Hepatocyte (in vitro differentiated cells): ENCODE measurements around the gene CPM. TPM values are rescaled to one million over a fixed set of nuclear protein-coding genes. Genes with fewer than 3 reads are reported as not detected.
A peak's percentile ranks its signal among the peaks of the same experiment; 100 is the strongest.

Experiments
- DNase-seq: peaks from one replicate; pipeline ENCODE4 v3.0.0-alpha.2; 2016; ENCODE audit warnings: low spot score
- H2AFZ ChIP-seq: fragments of 200-600 bp; sonication (generic); 2 replicates; pipeline ENCODE4 v1.6.0; 2016; ENCODE audit warnings: antibody characterized with exemption, mild to moderate bottlenecking
- H3K27ac ChIP-seq: fragments of 200-600 bp; sonication (generic); 2 replicates; pipeline ENCODE4 v1.5.1; 2016; ENCODE audit warnings: mild to moderate bottlenecking
- H3K27me3 ChIP-seq: fragments of 200-600 bp; sonication (generic); 2 replicates; pipeline ENCODE4 v1.6.1; 2016
- H3K36me3 ChIP-seq: fragments of 200-600 bp; sonication (generic); replicated peaks from 2 replicates; pipeline ENCODE4 v1.5.1; 2016; ENCODE audit warnings: low read depth; ENCODE audit not compliant: insufficient read depth
- H3K4me1 ChIP-seq: fragments of 200-600 bp; sonication (generic); 2 replicates; pipeline ENCODE4 v1.5.1; 2016; ENCODE audit warnings: mild to moderate bottlenecking, moderate library complexity; ENCODE audit not compliant: insufficient read depth
- H3K4me2 ChIP-seq: fragments of 200-600 bp; sonication (generic); 2 replicates; pipeline ENCODE4 v1.6.0; 2016
- H3K4me3 ChIP-seq: fragments of 200-600 bp; sonication (generic); 2 replicates; pipeline ENCODE4 v1.5.1; 2016; ENCODE audit warnings: mild to moderate bottlenecking
- H3K79me2 ChIP-seq: fragments of 200-600 bp; sonication (generic); 2 replicates; pipeline ENCODE4 v1.6.0; 2017; ENCODE audit warnings: mild to moderate bottlenecking
- H3K9me2 ChIP-seq: fragments of 200-600 bp; sonication (generic); replicated peaks from 2 replicates; pipeline ENCODE4 v1.6.0; 2017; ENCODE audit warnings: mild to moderate bottlenecking; ENCODE audit not compliant: insufficient read depth
- H3K9me3 ChIP-seq: fragments of 200-600 bp; sonication (generic); 2 replicates; pipeline ENCODE4 v1.5.1; 2016; ENCODE audit warnings: low read depth, mild to moderate bottlenecking
- H4K20me1 ChIP-seq: fragments of 200-600 bp; sonication (generic); 2 replicates; pipeline ENCODE4 v1.6.0; 2016; ENCODE audit warnings: mild to moderate bottlenecking; ENCODE audit not compliant: insufficient read depth, poor library complexity, severe bottlenecking
- CTCF ChIP-seq: fragments of 200-600 bp; sonication (generic); IDR thresholded peaks from 2 replicates; pipeline ENCODE4 v1.5.1; 2016; ENCODE audit warnings: antibody characterized with exemption, mild to moderate bottlenecking; ENCODE audit not compliant: poor library complexity
- EZH2 ChIP-seq: fragments of 200-600 bp; sonication (generic); IDR thresholded peaks from 2 replicates; pipeline ENCODE4 v1.6.1; 2016; ENCODE audit warnings: antibody characterized with exemption, mild to moderate bottlenecking, borderline replicate concordance
- EZH2phosphoT487 ChIP-seq: fragments of 200-600 bp; sonication (generic); IDR thresholded peaks from one replicate; pipeline ENCODE4 v1.6.1; 2018; ENCODE audit warnings: antibody characterized with exemption, mild to moderate bottlenecking, low read depth, moderate library complexity; ENCODE audit not compliant: unreplicated experiment, severe bottlenecking
- WGBS: methylation state at CpG from one replicate; pipeline ENCODE4 v1.1.6; 2016; ENCODE audit warnings: low lambda C conversion rate; ENCODE audit errors: missing lambda C conversion rate; 5-methylcytosine and 5-hydroxymethylcytosine counted together
- polyA plus RNA-seq: library from polyadenylated mRNA; unstranded; fragments of >200 nt; fragmentation: Nextera tagmentation; extraction: Ambion mirVana; gene quantifications from 2 replicates; pipeline ENCODE4 v1.2.1, GENCODE V29; 2016
- total RNA-seq: library from RNA; depleted of rRNA; stranded (reverse); fragments of >200 nt; gene quantifications from 2 replicates; pipeline ENCODE4 v1.2.3, GENCODE V29; 2014

The CPM gene
- total and polyA plus RNA-seq, 2 experiments from 2014 or later, result 26.8 to 28.0 TPM

DNA sequence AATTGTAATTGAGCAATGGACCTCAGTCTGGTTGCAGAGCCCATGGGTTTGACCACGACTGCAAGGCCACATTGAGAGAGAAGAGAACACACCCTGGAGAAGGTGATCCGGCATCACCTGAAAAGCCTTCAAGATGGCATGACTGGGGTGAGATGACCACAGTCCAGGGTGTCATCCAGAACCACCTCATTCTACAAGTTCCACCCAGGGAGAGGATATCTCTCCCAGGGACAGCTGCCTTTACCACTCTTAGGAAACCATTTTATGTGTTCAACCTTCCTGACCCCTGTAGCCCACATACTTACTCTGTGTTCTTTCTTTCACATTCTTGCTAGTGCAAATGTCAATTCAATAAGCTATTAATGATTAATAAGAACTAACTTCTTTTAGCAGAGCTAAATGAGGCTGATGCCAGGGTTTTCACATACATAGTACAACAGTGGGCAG, 43.4 kb upstream of the CPM start:
- peak overlapping the region; percentile 4 for H3K27ac ChIP-seq
- H3K9me3 ChIP-seq, result no peaks in the 10 kb centered on the region

DNA sequence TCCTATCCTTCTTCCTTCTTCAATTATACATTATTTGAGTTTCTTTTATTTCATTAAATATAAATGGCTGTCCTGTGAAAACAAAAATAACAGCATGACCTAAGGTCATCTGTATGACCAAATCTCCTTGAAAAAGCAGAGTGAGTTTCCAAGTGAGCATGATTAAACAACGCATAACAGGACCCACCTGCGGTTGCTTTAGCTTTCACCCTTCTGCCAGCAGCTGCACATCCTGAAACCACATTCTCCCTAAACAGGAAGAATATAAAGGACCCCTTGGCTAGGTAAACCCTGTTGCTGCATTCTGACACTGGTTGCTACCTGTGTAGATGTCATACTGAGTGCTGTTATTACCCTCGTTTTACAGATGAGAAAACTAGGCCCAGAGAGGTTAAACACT, 42.8 kb upstream of the CPM start:
- WGBS, result 83% methylated on average over 3 of the region's 3 CpGs
- H3K4me3 ChIP-seq, result no peak overlapping the region
- no peak for DNase-seq
- peaks cover 21% of the 10 kb centered on the region for H3K4me1 ChIP-seq
- no peaks in the 10 kb centered on the region for H3K79me2 ChIP-seq
- no peaks in the 10 kb centered on the region for H4K20me1 ChIP-seq
- H3K9me3 ChIP-seq, result no peaks in the 10 kb centered on the region
- no peaks in the 10 kb centered on the region for H3K9me2 ChIP-seq
- TF ChIP-seq CTCF, result no peak
- no peak for TF ChIP-seq EZH2
- no peak for TF ChIP-seq EZH2phosphoT487
- no peak overlapping the region for H3K27ac ChIP-seq
- no peaks in the 10 kb centered on the region for H3K27me3 ChIP-seq
- no peak overlapping the region for H2AFZ ChIP-seq
- no peaks in the 10 kb centered on the region for H3K36me3 ChIP-seq
- H3K4me2 ChIP-seq, result no peak overlapping the region

More for the DNA sequence above, 43.4 kb upstream of the CPM start:
- peaks cover 21% of the 10 kb centered on the region for H3K4me1 ChIP-seq
- H3K4me2 ChIP-seq, result no peak overlapping the region
- H3K9me2 ChIP-seq, result no peaks in the 10 kb centered on the region
- H3K4me3 ChIP-seq, result no peak overlapping the region
- H3K36me3 ChIP-seq, result no peaks in the 10 kb centered on the region
- no peaks in the 10 kb centered on the region for H4K20me1 ChIP-seq
- no peak overlapping the region for H2AFZ ChIP-seq
- WGBS, result 88% methylated on average over 2 of the region's 2 CpGs
- no peaks in the 10 kb centered on the region for H3K27me3 ChIP-seq
- no peak for DNase-seq
- TF ChIP-seq EZH2phosphoT487 (no peak), EZH2 (no peak), CTCF (no peak)
- no peaks in the 10 kb centered on the region for H3K79me2 ChIP-seq

DNA sequence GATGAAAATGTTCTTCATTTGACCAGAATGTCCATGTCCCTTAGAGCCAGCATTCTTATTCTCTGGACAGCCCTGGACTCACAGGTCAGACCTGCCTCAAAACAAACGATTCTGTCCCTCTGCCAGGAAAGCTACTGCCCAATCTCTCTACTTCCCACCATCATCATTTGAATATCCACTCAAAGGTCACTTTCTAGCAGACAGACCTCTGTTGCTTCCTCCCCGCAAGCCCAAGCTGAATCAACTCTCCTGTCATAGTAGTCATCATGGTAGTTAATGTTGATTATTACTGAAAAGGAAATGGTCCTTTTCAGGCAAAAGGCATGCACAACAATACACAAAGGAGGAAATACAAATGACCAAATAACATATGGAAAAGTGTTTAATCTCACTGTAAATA, 39.6 kb upstream of the CPM start:
- Histone ChIP-seq H3K4me3 (no peak overlapping the region), H3K9me3 (no peaks in the 10 kb centered on the region), H3K4me2 (no peak overlapping the region), H3K9me2 (no peaks in the 10 kb centered on the region), H3K4me1 (peaks cover 14% of the 10 kb centered on the region), H3K27me3 (no peaks in the 10 kb centered on the region), H2AFZ (no peak overlapping the region), H3K36me3 (no peaks in the 10 kb centered on the region), H3K27ac (no peak overlapping the region), H4K20me1 (no peaks in the 10 kb centered on the region), H3K79me2 (no peaks in the 10 kb centered on the region)
- TF ChIP-seq CTCF, result no peak
- TF ChIP-seq EZH2phosphoT487, result no peak
- TF ChIP-seq EZH2, result no peak
- no peak for DNase-seq
- WGBS, result 63% methylated on average over 2 of the region's 2 CpGs

- H4K20me1 ChIP-seq, result no peaks in the 10 kb centered on the region
- no peak overlapping the region for H3K27ac ChIP-seq
- no peak for DNase-seq
- no peak overlapping the region for H2AFZ ChIP-seq
- H3K79me2 ChIP-seq, result no peaks in the 10 kb centered on the region
- 86% methylated on average over 8 of the region's 8 CpGs for whole genome bisulfite sequencing
- H3K9me2 ChIP-seq, result no peaks in the 10 kb centered on the region
- H3K4me2 ChIP-seq, result no peak overlapping the region
- H3K9me3 ChIP-seq, result no peaks in the 10 kb centered on the region
- peaks cover 2% of the 10 kb centered on the region for H3K4me1 ChIP-seq
- TF ChIP-seq EZH2 (no peak), CTCF (no peak), EZH2phosphoT487 (no peak)
- no peaks in the 10 kb centered on the region for H3K27me3 ChIP-seq
- no peaks in the 10 kb centered on the region for H3K36me3 ChIP-seq
- no peak overlapping the region for H3K4me3 ChIP-seq
These were observed 38.4 kb upstream of the CPM start for GRCh38 chr12:68971404-68971803.
